ENCODE data around the gene AK1. TPM values are rescaled to one million over a fixed set of nuclear protein-coding genes. Genes with fewer than 3 reads are reported as not detected.

AK1 gene
- total RNA-seq, 5 donors from 2014 or later (not counting 1 experiment from before 2014, with no cell fraction given), result 40.5 to 54.9 (median 50.4) TPM

DNA sequence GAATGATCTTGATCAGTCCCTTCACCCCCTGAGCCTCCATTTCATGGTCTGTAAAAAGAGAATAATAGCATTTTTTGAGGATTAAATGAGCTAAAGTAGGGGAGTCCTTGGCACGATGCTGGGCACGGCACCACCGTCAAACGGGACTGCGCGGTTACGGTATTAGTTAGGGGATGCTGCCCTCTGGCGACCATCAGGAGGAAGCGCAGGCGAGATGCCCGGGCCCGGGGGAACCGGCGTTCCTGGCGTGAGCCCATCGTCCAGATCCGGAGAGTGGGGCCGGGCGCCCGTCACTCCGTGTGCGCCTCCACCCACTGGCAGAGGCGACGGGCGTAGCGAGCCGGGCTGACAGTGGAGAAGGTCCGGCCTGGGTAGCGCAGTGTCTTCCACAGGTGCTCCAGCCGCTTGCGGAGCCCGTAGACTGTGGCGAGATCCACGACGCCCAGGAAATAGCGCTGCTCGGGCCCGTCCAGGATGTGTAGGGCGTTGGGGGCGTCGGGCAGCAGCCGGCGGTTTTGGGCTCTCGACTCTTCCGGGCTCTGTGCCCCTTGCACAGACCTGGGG lies 44.2 kb upstream of the AK1 start:
- no peak overlapping the region for H3K27ac Mint-ChIP-seq
- peaks cover 33 to 42% (median 33%) of the 10 kb centered on the region in 3 donors for H3K4me1 Mint-ChIP-seq

GRCh38 chr9:127920794-127921193 lies 43.3 kb upstream of the AK1 start:
- no peaks in the 10 kb centered on the region for H3K9me3 ChIP-seq
- no peak overlapping the region for H3K27ac ChIP-seq (ENCODE audit: low read length)
- H3K4me1 ChIP-seq (ENCODE audit: control insufficient read depth in 1 of 2, extremely low read depth in 1 of 2, insufficient read depth in 2 of 2, low read length in 2 of 2), result peaks cover 12 to 46% of the 10 kb centered on the region in 2 experiments
- ChIA-PET POLR2A (interaction anchor here in 1 of 2 donors (0.5 kb wide), 1 partner anchor 128 kb away, joined by 4 read pairs; no protein-coding TSS in a partner anchor), CTCF (interaction anchor here (0.5 to 2.6 kb wide), 14 partner anchors 15 to 980 kb away, joined by 3 to 14 read pairs (median 3); partner anchors contain the start of genes TOR2A (in 2 of the 2) and SH2D3C (in 1 of the 2))
- no peak overlapping the region for H3K4me3 ChIP-seq (ENCODE audit: control insufficient read depth in 1 of 2, extremely low read depth in 1 of 2, low read length in 1 of 2)
- H3K27me3 ChIP-seq (replicated peaks in 1 of 2; ENCODE audit: control insufficient read depth in 2 of 2, extremely low read depth in 1 of 2, insufficient read depth in 2 of 2, low read length in 1 of 2), result peaks cover 0 to 31% of the 10 kb centered on the region in 2 experiments
- no peaks in the 10 kb centered on the region for H3K36me3 ChIP-seq (ENCODE audit: control insufficient read depth in 2 of 2, extremely low read depth in 1 of 2, insufficient read depth in 1 of 2, low read length in 1 of 2)
- peak overlapping the region in 1 of 3 donors; percentile 37 for H3K4me3 Mint-ChIP-seq
- ATAC-seq (replicated peaks in 1 of 4), result no peak
- no peak overlapping the region for H3K27ac Mint-ChIP-seq
- no peaks in the 10 kb centered on the region for H3K9me3 Mint-ChIP-seq
- no peaks in the 10 kb centered on the region for H3K36me3 Mint-ChIP-seq
- no peak for DNase-seq
- H3K4me1 Mint-ChIP-seq, result peaks cover 33 to 42% (median 36%) of the 10 kb centered on the region in 3 donors
- H3K27me3 Mint-ChIP-seq, result peaks cover 4% of the 10 kb centered on the region in 2 donors
- 87% methylated on average over 4 of the region's 7 CpGs for WGBS (ENCODE audit: insufficient coverage)

More for the DNA sequence above, 44.2 kb upstream of the AK1 start:
- Histone ChIP-seq H3K4me1 (ENCODE audit: control insufficient read depth in 1 of 2, extremely low read depth in 1 of 2, insufficient read depth in 2 of 2, low read length in 2 of 2) (peaks cover 7 to 43% of the 10 kb centered on the region in 2 experiments), H3K9me3 (no peaks in the 10 kb centered on the region), H3K36me3 (ENCODE audit: control insufficient read depth in 2 of 2, extremely low read depth in 1 of 2, insufficient read depth in 1 of 2, low read length in 1 of 2) (no peaks in the 10 kb centered on the region), H3K27me3 (replicated peaks in 1 of 2; ENCODE audit: control insufficient read depth in 2 of 2, extremely low read depth in 1 of 2, insufficient read depth in 2 of 2, low read length in 1 of 2) (peaks cover 0 to 37% of the 10 kb centered on the region in 2 experiments), H3K27ac (ENCODE audit: low read length) (no peak overlapping the region), H3K4me3 (ENCODE audit: control insufficient read depth in 1 of 2, extremely low read depth in 1 of 2, low read length in 1 of 2) (peak overlapping the region; percentile 7 to 34)
- ATAC-seq (replicated peaks in 1 of 4), result peak; percentile 31 to 43 (median 38)
- Mint-ChIP-seq H3K27me3 (peaks cover 4 to 5% of the 10 kb centered on the region in 2 donors), H3K36me3 (no peaks in the 10 kb centered on the region), H3K9me3 (no peaks in the 10 kb centered on the region), H3K4me3 (peak overlapping the region; percentile 21 to 64 (median 47))
- POLR2A ChIA-PET, result no interaction called here
- peak in 33 of 35 experiments; percentile 44 to 88 (median 70) for DNase-seq
- WGBS (ENCODE audit: insufficient coverage), result 5% methylated on average over 41 of the region's 45 CpGs
- CTCF ChIA-PET, result interaction anchor here (0.5 to 2.6 kb wide), 12 partner anchors 15 to 981 kb away, joined by 3 to 14 read pairs (median 3); partner anchors contain the start of genes TOR2A (in 2 of the 2) and SH2D3C (in 1 of the 2)

DNA sequence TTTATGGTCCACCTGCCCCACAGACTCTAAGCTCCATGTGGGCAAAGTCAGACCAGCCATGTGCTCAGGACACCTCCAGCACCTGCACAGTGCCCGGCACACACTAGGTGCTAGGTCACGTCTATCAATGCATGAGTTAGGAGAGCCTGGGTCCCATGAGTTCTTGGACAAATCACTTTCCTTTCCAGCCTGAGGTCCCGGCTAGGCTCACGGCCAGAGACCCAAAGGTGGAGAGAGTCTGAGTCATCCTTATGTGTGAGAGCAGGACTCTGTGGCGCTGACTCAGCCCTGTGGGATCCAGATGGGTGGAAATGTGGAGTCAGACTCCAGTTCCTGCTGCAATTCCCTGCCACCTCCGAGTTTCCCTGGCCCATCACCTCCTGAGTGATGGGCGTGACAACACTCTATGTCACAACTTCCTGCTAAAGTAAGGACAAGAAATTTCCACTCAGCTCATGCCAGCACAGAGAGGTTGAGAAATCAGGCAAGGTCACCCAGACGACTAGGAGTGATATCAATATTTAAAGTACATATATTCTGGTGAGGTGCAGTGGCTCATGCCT lies 41.9 kb upstream of the AK1 start:
- ATAC-seq (replicated peaks in 1 of 4), result no peak
- Histone ChIP-seq H3K27me3 (replicated peaks in 1 of 2; ENCODE audit: control insufficient read depth in 2 of 2, extremely low read depth in 1 of 2, insufficient read depth in 2 of 2, low read length in 1 of 2) (peaks cover 0 to 26% of the 10 kb centered on the region in 2 experiments), H3K4me1 (ENCODE audit: control insufficient read depth in 1 of 2, extremely low read depth in 1 of 2, insufficient read depth in 2 of 2, low read length in 2 of 2) (peaks cover 16 to 61% of the 10 kb centered on the region in 2 experiments), H3K27ac (ENCODE audit: low read length) (no peak overlapping the region), H3K36me3 (ENCODE audit: control insufficient read depth in 2 of 2, extremely low read depth in 1 of 2, insufficient read depth in 1 of 2, low read length in 1 of 2) (no peaks in the 10 kb centered on the region), H3K9me3 (no peaks in the 10 kb centered on the region), H3K4me3 (ENCODE audit: control insufficient read depth in 1 of 2, extremely low read depth in 1 of 2, low read length in 1 of 2) (no peak overlapping the region)
- Mint-ChIP-seq H3K27ac (peak overlapping the region in 1 of 2 donors; percentile 50), H3K36me3 (no peaks in the 10 kb centered on the region), H3K27me3 (no peaks in the 10 kb centered on the region), H3K4me3 (peak overlapping the region in 1 of 3 donors; percentile 81), H3K4me1 (peaks cover 43 to 54% (median 49%) of the 10 kb centered on the region in 3 donors), H3K9me3 (no peaks in the 10 kb centered on the region)
- POLR2A ChIA-PET, result interaction anchor here in 1 of 2 donors (0.6 kb wide), 1 partner anchor 153 kb away, joined by 3 read pairs; no protein-coding TSS in a partner anchor
- no peak for DNase-seq
- WGBS (ENCODE audit: insufficient coverage), result 89% methylated on average over 3 of the region's 8 CpGs
- CTCF ChIA-PET, result no interaction called here

- DNase-seq, result no peak
- peaks cover 43 to 60% (median 49%) of the 10 kb centered on the region in 3 donors for H3K4me1 Mint-ChIP-seq
- 79% methylated on average over 6 of the region's 8 CpGs for WGBS (ENCODE audit: insufficient coverage)
- no peaks in the 10 kb centered on the region for H3K9me3 Mint-ChIP-seq
- Histone ChIP-seq H3K4me3 (ENCODE audit: control insufficient read depth in 1 of 2, extremely low read depth in 1 of 2, low read length in 1 of 2) (no peak overlapping the region), H3K4me1 (ENCODE audit: control insufficient read depth in 1 of 2, extremely low read depth in 1 of 2, insufficient read depth in 2 of 2, low read length in 2 of 2) (peaks cover 16 to 61% of the 10 kb centered on the region in 2 experiments), H3K27me3 (replicated peaks in 1 of 2; ENCODE audit: control insufficient read depth in 2 of 2, extremely low read depth in 1 of 2, insufficient read depth in 2 of 2, low read length in 1 of 2) (peaks cover 0 to 20% of the 10 kb centered on the region in 2 experiments), H3K36me3 (ENCODE audit: control insufficient read depth in 2 of 2, extremely low read depth in 1 of 2, insufficient read depth in 1 of 2, low read length in 1 of 2) (peaks cover 0 to 2% of the 10 kb centered on the region in 2 donors), H3K9me3 (no peaks in the 10 kb centered on the region), H3K27ac (ENCODE audit: low read length) (no peak overlapping the region)
- no peak for ATAC-seq (replicated peaks in 1 of 4)
- H3K27me3 Mint-ChIP-seq, result no peaks in the 10 kb centered on the region
- ChIA-PET POLR2A (interaction anchor here in 1 of 2 donors (0.5 kb wide), 1 partner anchor 11 kb away, joined by 3 read pairs; no protein-coding TSS in a partner anchor), CTCF (interaction anchor here in 1 of 2 donors (1.4 kb wide), 1 partner anchor 12 kb away, joined by 3 read pairs; the partner anchor contains the start of gene PIP5KL1)
- peak overlapping the region; percentile 21 to 81 (median 45) for H3K4me3 Mint-ChIP-seq
- H3K27ac Mint-ChIP-seq, result peak overlapping the region; percentile 44 to 57
- H3K36me3 Mint-ChIP-seq, result peaks cover 6% of the 10 kb centered on the region
Measured at GRCh38 chr9:127918183-127919107, 41.0 kb upstream of the AK1 start.

- H3K4me3 Mint-ChIP-seq, result peak overlapping the region; percentile 34 to 81 (median 72)
- DNase-seq (no peak), ATAC-seq (replicated peaks in 1 of 4) (no peak)
- peak overlapping the region; percentile 57 to 83 for H3K27ac Mint-ChIP-seq
- H3K9me3 ChIP-seq, result no peaks in the 10 kb centered on the region
- peaks cover 0 to 6% of the 10 kb centered on the region in 2 donors for H3K36me3 ChIP-seq (ENCODE audit: control insufficient read depth in 2 of 2, extremely low read depth in 1 of 2, insufficient read depth in 1 of 2, low read length in 1 of 2)
- peaks cover 10% of the 10 kb centered on the region for H3K36me3 Mint-ChIP-seq
- H3K27me3 Mint-ChIP-seq, result no peaks in the 10 kb centered on the region
- H3K4me1 ChIP-seq (ENCODE audit: control insufficient read depth in 1 of 2, extremely low read depth in 1 of 2, insufficient read depth in 2 of 2, low read length in 2 of 2), result peaks cover 16 to 61% of the 10 kb centered on the region in 2 experiments
- H3K27ac ChIP-seq (ENCODE audit: low read length), result no peak overlapping the region
- H3K27me3 ChIP-seq (replicated peaks in 1 of 2; ENCODE audit: control insufficient read depth in 2 of 2, extremely low read depth in 1 of 2, insufficient read depth in 2 of 2, low read length in 1 of 2), result peaks cover 0 to 14% of the 10 kb centered on the region in 2 experiments
- H3K4me1 Mint-ChIP-seq, result peaks cover 43 to 65% (median 50%) of the 10 kb centered on the region in 3 donors
- ChIA-PET POLR2A (interaction anchor here (0.5 to 2.0 kb wide), 3 partner anchors 11 to 1263 kb away, joined by 3 to 15 read pairs (median 3); no protein-coding TSS in a partner anchor), CTCF (interaction anchor here (0.7 to 2.6 kb wide), 5 partner anchors 11 to 1111 kb away, joined by 3 to 14 read pairs (median 7); partner anchors contain the start of genes PIP5KL1 (in 1 of the 2) and TOR2A (in 1 of the 2))
- no peaks in the 10 kb centered on the region for H3K9me3 Mint-ChIP-seq
- peak overlapping the region in 1 of 2 donors; percentile 36 for H3K4me3 ChIP-seq (ENCODE audit: control insufficient read depth in 1 of 2, extremely low read depth in 1 of 2, low read length in 1 of 2)
- 62% methylated on average over 6 of the region's 6 CpGs for WGBS (ENCODE audit: insufficient coverage)
Measured at GRCh38 chr9:127917603-127918002, 40.1 kb upstream of the AK1 start.
